B cell (primary cell): ENCODE measurements around the gene OCA2. TPM values are rescaled to one million over a fixed set of nuclear protein-coding genes. Genes with fewer than 3 reads are reported as not detected.

Source experiments
- ATAC-seq: fragments of 200-7000 bp; cut with Tn5 transposase; one replicate; pipeline ENCODE4 v1.10.0; 2021; ENCODE audit warnings: low read depth, mild to moderate bottlenecking, moderate number of reproducible peaks, moderate library complexity
- CTCF ChIA-PET: fragments of 350-600 bp; sonication (Branson Sonifier 250); formaldehyde crosslinking; loops from one replicate; lab custom pipeline; 2021; ENCODE audit warnings: antibody characterized with exemption, inconsistent platforms; lab: Charles Lee
- POLR2A ChIA-PET: fragments of 350-600 bp; sonication (Branson Sonifier 250); formaldehyde crosslinking; loops from one replicate; lab custom pipeline; 2021; ENCODE audit warnings: antibody characterized with exemption; lab: Charles Lee
- DNase-seq: peaks from one replicate; pipeline ENCODE4 v3.0.0; 2013
- H2AFZ ChIP-seq: 2 replicates; pipeline ENCODE4 v1.6.1; 2012; ENCODE audit warnings: mild to moderate bottlenecking, low read depth, low read length; ENCODE audit not compliant: insufficient read depth, poor library complexity, severe bottlenecking
- H3K27ac ChIP-seq, 2 donors: 1 replicate in 1 of 2; 2 replicates in 1 of 2; pipeline ENCODE4 v1.5.1; 2012 to 2013; ENCODE audit warnings: low read length in 2 of 2, mild to moderate bottlenecking in 2 of 2, moderate library complexity in 1 of 2
- H3K27me3 ChIP-seq, 4 experiments: fragments of 200-600 bp in 1 of 4; sonication (generic) in 1 of 4; replicated peaks in 1 of 4; 1 replicate in 2 of 4; 2 replicates in 2 of 4; pipeline versions ENCODE4 v1.6.1 to v1.7.0; 2013 to 2016; ENCODE audit warnings: low read length in 3 of 4, mild to moderate bottlenecking in 2 of 4, mixed read lengths in 1 of 4, moderate library complexity in 1 of 4; ENCODE audit not compliant: insufficient read depth in 4 of 4, control insufficient read depth in 3 of 4; ENCODE audit errors: control extremely low read depth in 1 of 4
- H3K36me3 ChIP-seq, 2 experiments: replicated peaks in 1 of 2; 1 replicate in 1 of 2; 2 replicates in 1 of 2; pipeline versions ENCODE4 v1.6.1 to v1.7.1; 2013; ENCODE audit warnings: low read length in 1 of 2; ENCODE audit not compliant: insufficient read depth in 2 of 2, control insufficient read depth in 1 of 2; ENCODE audit errors: control extremely low read depth in 1 of 2, extremely low read depth in 1 of 2
- H3K4me1 ChIP-seq, 2 donors: fragments of 200-600 bp in 1 of 2; sonication (generic) in 1 of 2; 1 replicate in 1 of 2; 2 replicates in 1 of 2; pipeline versions ENCODE4 v1.5.1 to v1.6.1; 2013 to 2017; ENCODE audit warnings: low read length in 2 of 2; ENCODE audit not compliant: control insufficient read depth in 2 of 2, insufficient read depth in 2 of 2
- H3K4me2 ChIP-seq: replicated peaks from 2 replicates; pipeline ENCODE3; 2012; ENCODE audit warnings: mild to moderate bottlenecking, low read depth, low read length; ENCODE audit not compliant: poor library complexity, severe bottlenecking
- H3K4me3 ChIP-seq, 5 experiments: fragments of 200-600 bp in 1 of 5; sonication (generic) in 1 of 5; 1 replicate in 3 of 5; 2 replicates in 2 of 5; pipeline versions ENCODE4 v1.5.1 to v1.7.0; 2011 to 2016; ENCODE audit warnings: low read length in 4 of 5, mild to moderate bottlenecking in 4 of 5, low read depth in 2 of 5, control low read depth in 1 of 5, moderate library complexity in 1 of 5; ENCODE audit not compliant: insufficient read depth in 1 of 5; ENCODE audit errors: control extremely low read depth in 1 of 5, extremely low read depth in 1 of 5
- H3K79me2 ChIP-seq: fragments of 200-600 bp; sonication (generic); one replicate; pipeline ENCODE4 v1.6.0; 2016; ENCODE audit warnings: low read length; ENCODE audit not compliant: control insufficient read depth, insufficient read depth
- H3K9ac ChIP-seq: fragments of 200-600 bp; sonication (generic); 2 replicates; pipeline ENCODE4 v1.6.1; 2017; ENCODE audit warnings: mild to moderate bottlenecking, low read length, moderate library complexity
- H3K9me3 ChIP-seq, 3 donors: one replicate each; pipeline versions ENCODE4 v1.6.1 to v1.7.1; 2013; ENCODE audit warnings: low read length in 2 of 3; ENCODE audit not compliant: control insufficient read depth in 2 of 3, insufficient read depth in 1 of 3; ENCODE audit errors: control extremely low read depth in 1 of 3
- H4K20me1 ChIP-seq: 2 replicates; pipeline ENCODE4 v1.6.0; 2012; ENCODE audit warnings: mild to moderate bottlenecking, low read length; ENCODE audit not compliant: insufficient read depth, control insufficient read depth, poor library complexity, severe bottlenecking
- H3K27ac Mint-ChIP-seq: one replicate; pipeline ENCODE4 v1.8.0; 2021; ENCODE audit warnings: mixed read lengths
- H3K27me3 Mint-ChIP-seq: one replicate; pipeline ENCODE4 v1.8.0; 2021; ENCODE audit warnings: mixed read lengths
- H3K4me1 Mint-ChIP-seq: one replicate; pipeline ENCODE4 v1.8.0; 2021; ENCODE audit warnings: mixed read lengths
- H3K4me3 Mint-ChIP-seq: one replicate; pipeline ENCODE4 v1.8.0; 2021; ENCODE audit warnings: mixed read lengths
- H3K9me3 Mint-ChIP-seq: one replicate; pipeline ENCODE4 v1.8.0; 2022; ENCODE audit warnings: mixed read lengths; ENCODE audit not compliant: insufficient read depth
- CTCF ChIP-seq: fragments of 200-600 bp; IDR thresholded peaks from one replicate; pipeline ENCODE4 v1.8.0; 2022; ENCODE audit warnings: antibody characterized with exemption, mild to moderate bottlenecking
- EZH2 ChIP-seq: IDR thresholded peaks from 2 replicates; pipeline ENCODE4 v1.6.1; 2012; ENCODE audit warnings: borderline replicate concordance, low read depth, mild to moderate bottlenecking, moderate library complexity, low read length; ENCODE audit not compliant: insufficient read depth, poor library complexity, severe bottlenecking
- WGBS: methylation state at CpG from one replicate; pipeline ENCODE4 v1.1.5; 2013; ENCODE audit warnings: missing lambda C conversion rate; ENCODE audit not compliant: insufficient coverage; 5-methylcytosine and 5-hydroxymethylcytosine counted together
- intact Hi-C: fragments of 100-400 bp; cut with micrococcal nuclease; formaldehyde crosslinking; loops from one replicate; pipeline ENCODE4 v1.10.0; 2022
- polyA plus RNA-seq: library from polyadenylated mRNA; depleted of rRNA; stranded (reverse); fragments of >200 nt; gene quantifications from 2 replicates; pipeline ENCODE4 v1.2.3, GENCODE V29; 2012
- total RNA-seq, 2 donors: library from RNA; stranded (reverse); fragments of 120-200 nt in 1 of 2; gene quantifications; 1 replicate in 1 of 2; 2 replicates in 1 of 2; pipeline versions ENCODE4 v1.2.3 to v1.2.4, GENCODE V29; 2013 to 2022

OCA2 gene
- total and polyA plus RNA-seq, 2 donors (not counting 1 experiment from before 2014, with no cell fraction given): 0.12 TPM; not detected in 1

DNA sequence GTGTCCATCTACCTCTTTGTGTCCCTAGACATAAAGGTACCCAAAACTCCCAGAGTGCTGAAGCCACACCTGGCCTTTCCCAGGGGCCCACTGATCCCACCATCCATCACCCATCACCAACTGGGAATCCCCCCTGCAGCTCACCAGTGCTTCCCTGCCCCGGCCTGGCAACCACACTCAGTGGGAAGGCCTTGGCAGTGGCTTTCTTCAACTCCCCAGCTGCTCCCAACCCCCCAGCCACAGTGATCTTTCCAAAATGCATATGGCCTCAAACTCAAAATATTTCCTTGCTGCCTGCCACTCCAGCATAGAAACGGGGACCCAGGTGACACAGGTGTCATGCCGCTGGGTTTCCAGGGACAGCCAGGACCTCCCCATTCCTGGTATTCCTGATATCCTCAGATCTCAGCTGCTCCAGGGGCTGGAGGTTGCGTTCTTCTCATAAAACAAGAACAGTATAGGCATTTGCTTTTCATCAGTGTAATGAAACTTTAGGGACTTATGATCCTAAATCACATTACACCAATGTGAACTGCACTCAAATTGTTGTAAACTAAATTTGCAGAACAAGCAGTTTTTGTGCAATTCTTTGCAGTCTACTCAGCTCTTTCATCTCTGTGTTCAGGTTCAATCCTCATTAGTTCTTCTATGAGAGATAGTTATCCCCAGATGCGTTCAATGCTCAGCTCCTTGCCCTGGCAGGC is 1.3 kb downstream of the OCA2 start:
- Mint-ChIP-seq H3K4me3 (peak overlapping the region; percentile 76), H3K9me3 (no peaks in the 10 kb centered on the region), H3K27ac (no peak overlapping the region), H3K4me1 (peaks cover 52% of the 10 kb centered on the region), H3K27me3 (peaks cover 63% of the 10 kb centered on the region)
- H3K79me2 ChIP-seq: no peaks in the 10 kb centered on the region
- peaks cover 49 to 54% of the 10 kb centered on the region in 2 donors for H3K4me1 ChIP-seq
- peaks cover 0 to 66% (median 0%) of the 10 kb centered on the region in 3 donors for H3K9me3 ChIP-seq
- no peak overlapping the region for H3K4me3 ChIP-seq
- DNase-seq (no peak), ATAC-seq (no peak)
- intact Hi-C loops: no loop called here
- CTCF ChIA-PET: no interaction called here
- peaks cover 2 to 93% (median 49%) of the 10 kb centered on the region in 4 experiments for H3K27me3 ChIP-seq
- no peak overlapping the region for H3K9ac ChIP-seq
- 79% methylated on average over 4 of the region's 5 CpGs for WGBS
- H3K27ac ChIP-seq: no peak overlapping the region
- TF ChIP-seq CTCF: no peak
- no peak for TF ChIP-seq EZH2
- H3K36me3 ChIP-seq: no peaks in the 10 kb centered on the region
- POLR2A ChIA-PET: interaction anchor here (1.1 kb wide), 1 partner anchor 9 kb away, joined by 3 read pairs; no protein-coding TSS in a partner anchor
- peak overlapping the region; percentile 70 for H3K4me2 ChIP-seq
- no peaks in the 10 kb centered on the region for H4K20me1 ChIP-seq
- no peak overlapping the region for H2AFZ ChIP-seq
